Type B pancreatic cell (in vitro differentiated cells): ENCODE measurements around the gene HSF2. TPM values are rescaled to one million over a fixed set of nuclear protein-coding genes. Genes with fewer than 3 reads are reported as not detected.

Source experiments
- DNase-seq: peaks from one replicate; pipeline ENCODE4 v3.0.0; 2021; ENCODE audit warnings: mixed read lengths; ENCODE audit not compliant: unreplicated experiment; ENCODE audit errors: extremely low spot score
- H3K27ac Mint-ChIP-seq: 2 replicates; pipeline ENCODE4 v1.8.0; 2021; ENCODE audit warnings: mild to moderate bottlenecking, mixed read lengths
- H3K27me3 Mint-ChIP-seq: 2 replicates; pipeline ENCODE4 v1.8.0; 2021; ENCODE audit warnings: mixed read lengths
- H3K36me3 Mint-ChIP-seq: 2 replicates; pipeline ENCODE4 v1.8.0; 2021; ENCODE audit warnings: mixed read lengths
- H3K4me1 Mint-ChIP-seq: one replicate; pipeline ENCODE4 v1.8.0; 2021; ENCODE audit warnings: mixed read lengths; ENCODE audit not compliant: unreplicated experiment
- H3K4me3 Mint-ChIP-seq: 2 replicates; pipeline ENCODE4 v1.8.0; 2021; ENCODE audit warnings: mild to moderate bottlenecking, mixed read lengths
- H3K9me3 Mint-ChIP-seq: 2 replicates; pipeline ENCODE4 v1.8.0; 2021; ENCODE audit warnings: mixed read lengths
- CTCF ChIP-seq: fragments of 200-600 bp; sonication (generic); conservative IDR thresholded peaks from 2 replicates; pipeline ENCODE4 v1.5.0; 2021; ENCODE audit warnings: antibody characterized with exemption, mild to moderate bottlenecking
- total RNA-seq: library from RNA; stranded (reverse); gene quantifications from 2 replicates; pipeline ENCODE4 v1.2.1, GENCODE V29; 2021; ENCODE audit warnings: low replicate concordance

HSF2 gene
- total RNA-seq, 1 donor from 2014 or later, result 22.5 TPM

GRCh38 chr6:122389704-122390372 is 9.6 kb upstream of the HSF2 start:
- peaks cover 3% of the 10 kb centered on the region for H3K27me3 Mint-ChIP-seq
- no peaks in the 10 kb centered on the region for H3K9me3 Mint-ChIP-seq
- no peak for DNase-seq
- no peak overlapping the region for H3K4me3 Mint-ChIP-seq
- H3K27ac Mint-ChIP-seq, result no peak overlapping the region
- TF ChIP-seq CTCF, result no peak
- no peaks in the 10 kb centered on the region for H3K36me3 Mint-ChIP-seq
- peaks cover 9% of the 10 kb centered on the region for H3K4me1 Mint-ChIP-seq

GRCh38 chr6:122392564-122393350 is 6.7 kb upstream of the HSF2 start:
- H3K27me3 Mint-ChIP-seq, result no peaks in the 10 kb centered on the region

GRCh38 chr6:122393351-122393896 is 6.0 kb upstream of the HSF2 start:
- DNase-seq, result no peak
- Mint-ChIP-seq H3K4me1 (peaks cover 9% of the 10 kb centered on the region), H3K4me3 (no peak overlapping the region), H3K27me3 (no peaks in the 10 kb centered on the region), H3K27ac (no peak overlapping the region), H3K36me3 (no peaks in the 10 kb centered on the region), H3K9me3 (no peaks in the 10 kb centered on the region)
- TF ChIP-seq CTCF, result no peak

More at GRCh38 chr6:122392564-122393350, 6.7 kb upstream of the HSF2 start:
- H3K27ac Mint-ChIP-seq, result no peak overlapping the region
- H3K9me3 Mint-ChIP-seq, result no peaks in the 10 kb centered on the region
- no peak overlapping the region for H3K4me3 Mint-ChIP-seq
- peaks cover 9% of the 10 kb centered on the region for H3K4me1 Mint-ChIP-seq
- no peak for DNase-seq
- H3K36me3 Mint-ChIP-seq, result no peaks in the 10 kb centered on the region
- no peak for TF ChIP-seq CTCF

GRCh38 chr6:122394016-122394415 is 5.4 kb upstream of the HSF2 start:
- Mint-ChIP-seq H3K36me3 (no peaks in the 10 kb centered on the region), H3K27ac (no peak overlapping the region), H3K9me3 (no peaks in the 10 kb centered on the region), H3K4me1 (peaks cover 10% of the 10 kb centered on the region), H3K4me3 (no peak overlapping the region), H3K27me3 (no peaks in the 10 kb centered on the region)
- no peak for DNase-seq
- TF ChIP-seq CTCF, result no peak

- H3K9me3 Mint-ChIP-seq, result no peaks in the 10 kb centered on the region
- H3K36me3 Mint-ChIP-seq, result peaks cover 11% of the 10 kb centered on the region
- no peak for TF ChIP-seq CTCF
- peaks cover 26% of the 10 kb centered on the region for H3K4me1 Mint-ChIP-seq
- peak overlapping the region; percentile 97 for H3K4me3 Mint-ChIP-seq
- H3K27ac Mint-ChIP-seq, result peak overlapping the region; percentile 92
- no peak for DNase-seq
- H3K27me3 Mint-ChIP-seq, result no peaks in the 10 kb centered on the region
Measured at GRCh38 chr6:122399055-122399347, 451 bp upstream of the HSF2 start.
